ENCODE results near the gene ETV3.

Gene ETV3

DNA sequence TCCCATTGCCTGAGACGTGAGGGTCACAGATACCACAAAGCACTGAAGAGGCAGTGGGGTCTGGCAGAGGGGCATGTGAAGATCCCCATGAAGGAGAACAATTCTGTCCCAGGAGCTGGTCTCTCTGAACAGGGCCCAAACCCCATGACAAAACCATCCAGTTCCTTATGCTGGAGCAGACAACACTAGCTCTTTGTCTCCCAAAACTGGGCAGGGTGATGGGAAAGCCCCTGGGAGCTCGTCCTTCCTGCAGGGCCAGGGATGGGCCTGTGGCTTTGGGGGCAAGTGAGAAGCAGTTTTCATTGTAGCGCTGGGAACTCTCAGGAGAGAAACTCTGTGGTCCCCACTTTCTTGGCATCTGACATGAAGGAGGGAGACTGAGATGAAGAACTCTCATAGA lies 47.4 kb downstream of the ETV3 start:
- Histone ChIP-seq H3K9ac (ENCODE audit: low read length) (no peak overlapping the region), H3K27ac (ENCODE audit: low read depth, low read length) (no peak overlapping the region), H3K79me2 (ENCODE audit: insufficient read depth, low read length) (no peaks in the 10 kb centered on the region), H3K9me2 (replicated peaks; ENCODE audit: insufficient read depth, low read length) (no peaks in the 10 kb centered on the region), H2AFZ (ENCODE audit: low read depth, low read length, severe bottlenecking) (no peak overlapping the region), H3K9me3 (ENCODE audit: insufficient read depth, low read length) (no peaks in the 10 kb centered on the region), H4K20me1 (ENCODE audit: low read depth, low read length) (no peaks in the 10 kb centered on the region), H3F3A (ENCODE audit: insufficient read depth) (no peaks in the 10 kb centered on the region), H3K4me2 (ENCODE audit: low read depth, low read length, poor library complexity, severe bottlenecking) (no peak overlapping the region), H3K36me3 (ENCODE audit: low read length) (no peaks in the 10 kb centered on the region), H3K4me3 (ENCODE audit: insufficient read depth, low read length, poor library complexity, severe bottlenecking) (no peak overlapping the region), H3K27me3 (ENCODE audit: low read length) (no peaks in the 10 kb centered on the region)
- TF ChIP-seq, protein P1, sequence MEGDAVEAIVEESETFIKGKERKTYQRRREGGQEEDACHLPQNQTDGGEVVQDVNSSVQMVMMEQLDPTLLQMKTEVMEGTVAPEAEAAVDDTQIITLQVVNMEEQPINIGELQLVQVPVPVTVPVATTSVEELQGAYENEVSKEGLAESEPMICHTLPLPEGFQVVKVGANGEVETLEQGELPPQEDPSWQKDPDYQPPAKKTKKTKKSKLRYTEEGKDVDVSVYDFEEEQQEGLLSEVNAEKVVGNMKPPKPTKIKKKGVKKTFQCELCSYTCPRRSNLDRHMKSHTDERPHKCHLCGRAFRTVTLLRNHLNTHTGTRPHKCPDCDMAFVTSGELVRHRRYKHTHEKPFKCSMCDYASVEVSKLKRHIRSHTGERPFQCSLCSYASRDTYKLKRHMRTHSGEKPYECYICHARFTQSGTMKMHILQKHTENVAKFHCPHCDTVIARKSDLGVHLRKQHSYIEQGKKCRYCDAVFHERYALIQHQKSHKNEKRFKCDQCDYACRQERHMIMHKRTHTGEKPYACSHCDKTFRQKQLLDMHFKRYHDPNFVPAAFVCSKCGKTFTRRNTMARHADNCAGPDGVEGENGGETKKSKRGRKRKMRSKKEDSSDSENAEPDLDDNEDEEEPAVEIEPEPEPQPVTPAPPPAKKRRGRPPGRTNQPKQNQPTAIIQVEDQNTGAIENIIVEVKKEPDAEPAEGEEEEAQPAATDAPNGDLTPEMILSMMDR (IDR thresholded peaks at IDR 0.05; ENCODE audit: insufficient read depth, low read length, poor library complexity, severe bottlenecking): no peak
- no peak for TF ChIP-seq EZH2phosphoT487 (conservative IDR thresholded peaks at IDR 0.05; ENCODE audit: low read length)

DNA sequence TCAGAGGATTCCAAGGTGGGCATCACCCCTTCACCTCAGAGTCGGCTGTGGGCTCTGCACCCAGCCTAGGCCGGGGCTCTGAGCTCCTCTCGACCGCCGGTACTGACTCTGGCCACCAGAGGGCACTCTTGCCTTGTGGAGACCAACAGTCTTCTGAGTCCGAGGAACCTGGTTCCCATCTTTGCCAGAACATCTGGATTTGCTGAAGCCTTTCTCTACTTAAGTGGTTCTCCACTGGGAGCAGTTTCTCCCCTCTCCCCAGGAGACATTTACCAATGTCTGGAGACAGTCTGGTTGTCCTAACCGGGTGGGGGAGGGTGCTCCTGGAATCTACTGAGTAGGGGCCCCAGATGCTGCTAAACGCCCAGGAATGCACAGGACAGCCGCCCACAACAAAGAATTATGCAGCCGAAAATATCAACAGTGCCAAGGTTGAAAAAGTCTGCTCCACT lies 48.0 kb downstream of the ETV3 start:
- H3K36me3 ChIP-seq (ENCODE audit: low read length): no peaks in the 10 kb centered on the region
- no peak overlapping the region for H3K4me2 ChIP-seq (ENCODE audit: low read depth, low read length, poor library complexity, severe bottlenecking)
- H3K27me3 ChIP-seq (ENCODE audit: low read length): no peaks in the 10 kb centered on the region
- H3K79me2 ChIP-seq (ENCODE audit: insufficient read depth, low read length): no peaks in the 10 kb centered on the region
- H3F3A ChIP-seq (ENCODE audit: insufficient read depth): no peaks in the 10 kb centered on the region
- H3K4me3 ChIP-seq (ENCODE audit: insufficient read depth, low read length, poor library complexity, severe bottlenecking): no peak overlapping the region
- H3K9me2 ChIP-seq (replicated peaks; ENCODE audit: insufficient read depth, low read length): no peaks in the 10 kb centered on the region
- TF ChIP-seq, protein P1 (IDR thresholded peaks at IDR 0.05; ENCODE audit: insufficient read depth, low read length, poor library complexity, severe bottlenecking): peak; percentile 95
- TF ChIP-seq EZH2phosphoT487 (conservative IDR thresholded peaks at IDR 0.05; ENCODE audit: low read length): no peak
- no peaks in the 10 kb centered on the region for H4K20me1 ChIP-seq (ENCODE audit: low read depth, low read length)
- no peak overlapping the region for H3K27ac ChIP-seq (ENCODE audit: low read depth, low read length)
- H2AFZ ChIP-seq (ENCODE audit: low read depth, low read length, severe bottlenecking): no peak overlapping the region
- no peak overlapping the region for H3K9ac ChIP-seq (ENCODE audit: low read length)
- no peaks in the 10 kb centered on the region for H3K9me3 ChIP-seq (ENCODE audit: insufficient read depth, low read length)

DNA sequence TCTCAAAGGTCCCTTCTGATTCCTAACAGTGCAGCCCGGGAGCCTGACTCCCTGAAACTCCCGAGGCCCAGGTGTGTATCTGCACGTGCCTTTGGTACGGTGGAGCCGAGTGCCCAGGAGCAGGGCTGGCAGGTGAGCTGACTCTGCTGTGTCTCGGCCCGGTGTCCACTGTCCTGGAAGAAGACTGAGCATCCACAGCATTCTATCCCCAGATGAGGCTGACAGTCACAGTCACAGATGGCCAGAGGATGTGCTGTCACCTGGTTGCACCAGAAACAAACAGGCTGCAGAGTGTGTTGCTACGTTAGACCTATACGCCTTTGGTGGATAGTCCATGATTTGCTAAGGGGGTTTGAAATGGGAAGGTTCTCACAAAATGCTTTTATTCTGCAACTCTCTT lies 48.4 kb downstream of the ETV3 start:
- Histone ChIP-seq H3K9me3 (ENCODE audit: insufficient read depth, low read length) (no peaks in the 10 kb centered on the region), H3K9ac (ENCODE audit: low read length) (no peak overlapping the region), H3K9me2 (replicated peaks; ENCODE audit: insufficient read depth, low read length) (no peaks in the 10 kb centered on the region), H3F3A (ENCODE audit: insufficient read depth) (no peaks in the 10 kb centered on the region), H4K20me1 (ENCODE audit: low read depth, low read length) (no peaks in the 10 kb centered on the region), H3K4me2 (ENCODE audit: low read depth, low read length, poor library complexity, severe bottlenecking) (no peak overlapping the region), H2AFZ (ENCODE audit: low read depth, low read length, severe bottlenecking) (no peak overlapping the region), H3K79me2 (ENCODE audit: insufficient read depth, low read length) (no peaks in the 10 kb centered on the region), H3K4me3 (ENCODE audit: insufficient read depth, low read length, poor library complexity, severe bottlenecking) (no peak overlapping the region), H3K36me3 (ENCODE audit: low read length) (no peaks in the 10 kb centered on the region), H3K27ac (ENCODE audit: low read depth, low read length) (no peak overlapping the region), H3K27me3 (ENCODE audit: low read length) (no peaks in the 10 kb centered on the region)
- no peak for TF ChIP-seq EZH2phosphoT487 (conservative IDR thresholded peaks at IDR 0.05; ENCODE audit: low read length)
- TF ChIP-seq, protein P1 (IDR thresholded peaks at IDR 0.05; ENCODE audit: insufficient read depth, low read length, poor library complexity, severe bottlenecking): no peak
